ENCODE measurements around the gene PPP6R3.
"Not testable (repeated sequence)": the region's sequence is repeated elsewhere in the genome, so short reads cannot be mapped to it uniquely, and the experiment has no call there.

PPP6R3 gene

GRCh38 chr11:68594123-68594522, 133.6 kb downstream of the PPP6R3 start:
- in situ Hi-C loops (cut with MboI; ENCODE audit: low sequenced_read_pairs), result no loop called here

- in situ Hi-C loops (cut with MboI; ENCODE audit: low sequenced_read_pairs), result no loop called here
Observed at GRCh38 chr11:68596231-68596630, 135.7 kb downstream of the PPP6R3 start.

- in situ Hi-C loops (cut with MboI; ENCODE audit: low sequenced_read_pairs), result no loop called here
Observed at GRCh38 chr11:68598816-68599653, 138.5 kb downstream of the PPP6R3 start.

- in situ Hi-C loops (cut with MboI; ENCODE audit: low sequenced_read_pairs), result no loop called here
Observed at GRCh38 chr11:68601147-68601546, 140.6 kb downstream of the PPP6R3 start.

- in situ Hi-C loops (cut with MboI; ENCODE audit: low sequenced_read_pairs), result no loop called here
Observed at GRCh38 chr11:68609761-68610160, 149.2 kb downstream of the PPP6R3 start.

- in situ Hi-C loops (cut with MboI; ENCODE audit: low sequenced_read_pairs), result no loop called here
Observed at GRCh38 chr11:68610452-68611116, 150.0 kb downstream of the PPP6R3 start.

- in situ Hi-C loops (cut with MboI; ENCODE audit: low sequenced_read_pairs), result no loop called here
Observed at GRCh38 chr11:68615657-68616056, 155.1 kb downstream of the PPP6R3 start.

- in situ Hi-C loops (cut with MboI; ENCODE audit: low sequenced_read_pairs), result no loop called here
Observed at GRCh38 chr11:68617925-68618809, 157.6 kb downstream of the PPP6R3 start.

- in situ Hi-C loops (cut with MboI; ENCODE audit: low sequenced_read_pairs), result no loop called here
Observed at GRCh38 chr11:68621826-68622225, 161.3 kb downstream of the PPP6R3 start.

GRCh38 chr11:68623706-68624105, 163.2 kb downstream of the PPP6R3 start:
- in situ Hi-C loops (cut with MboI; ENCODE audit: low sequenced_read_pairs), result not testable (repeated sequence)

- in situ Hi-C loops (cut with MboI; ENCODE audit: low sequenced_read_pairs), result loop anchor here (25.0 kb wide), 1 partner anchor 462 kb away; no protein-coding TSS in a partner anchor
Observed at GRCh38 chr11:68625069-68625468, 164.5 kb downstream of the PPP6R3 start.

- in situ Hi-C loops (cut with MboI; ENCODE audit: low sequenced_read_pairs), result loop anchor here (25.0 kb wide), 1 partner anchor 461 kb away; no protein-coding TSS in a partner anchor
Observed at GRCh38 chr11:68626236-68626635, 165.7 kb downstream of the PPP6R3 start.

GRCh38 chr11:68628837-68629236, 168.3 kb downstream of the PPP6R3 start:
- in situ Hi-C loops (cut with MboI; ENCODE audit: low sequenced_read_pairs), result loop anchor here (25.0 kb wide), 1 partner anchor 458 kb away; no protein-coding TSS in a partner anchor

GRCh38 chr11:68632375-68632774, 171.8 kb downstream of the PPP6R3 start:
- in situ Hi-C loops (cut with MboI; ENCODE audit: low sequenced_read_pairs), result loop anchor here (25.0 kb wide), 1 partner anchor 455 kb away; no protein-coding TSS in a partner anchor

- in situ Hi-C loops (cut with MboI; ENCODE audit: low sequenced_read_pairs), result loop anchor here (25.0 kb wide), 1 partner anchor 454 kb away; no protein-coding TSS in a partner anchor
Observed at GRCh38 chr11:68632802-68633201, 172.2 kb downstream of the PPP6R3 start.

- in situ Hi-C loops (cut with MboI; ENCODE audit: low sequenced_read_pairs), result loop anchor here (25.0 kb wide), 1 partner anchor 453 kb away; no protein-coding TSS in a partner anchor
Observed at GRCh38 chr11:68634606-68635005, 174.1 kb downstream of the PPP6R3 start.

GRCh38 chr11:68635172-68635571, 174.6 kb downstream of the PPP6R3 start:
- in situ Hi-C loops (cut with MboI; ENCODE audit: low sequenced_read_pairs), result loop anchor here (25.0 kb wide), 1 partner anchor 452 kb away; no protein-coding TSS in a partner anchor

- in situ Hi-C loops (cut with MboI; ENCODE audit: low sequenced_read_pairs), result loop anchor here (25.0 kb wide), 1 partner anchor 451 kb away; no protein-coding TSS in a partner anchor
Observed at GRCh38 chr11:68635883-68636282, 175.3 kb downstream of the PPP6R3 start.

- in situ Hi-C loops (cut with MboI; ENCODE audit: low sequenced_read_pairs), result loop anchor here (25.0 kb wide), 1 partner anchor 448 kb away; no protein-coding TSS in a partner anchor
Observed at GRCh38 chr11:68639322-68639721, 178.8 kb downstream of the PPP6R3 start.

GRCh38 chr11:68641880-68642279, 181.3 kb downstream of the PPP6R3 start:
- in situ Hi-C loops (cut with MboI; ENCODE audit: low sequenced_read_pairs), result loop anchor here (25.0 kb wide), 1 partner anchor 445 kb away; no protein-coding TSS in a partner anchor

All from HL-60/S4 (cell line).